Hematopoietic multipotent progenitor cell treated with erythropoietin and hydrocortisone succinate and interleukin-3 and kit ligand, for 4 days (in vitro differentiated cells): ENCODE data around the gene SCN11A.
"Not testable (repeated sequence)": the region's sequence is repeated elsewhere in the genome, so short reads cannot be mapped to it uniquely, and the experiment has no call there.

ENCODE experiments used
- DNase-seq: peaks from one replicate; pipeline ENCODE4 v3.0.0-alpha.2; 2015

SCN11A gene

DNA sequence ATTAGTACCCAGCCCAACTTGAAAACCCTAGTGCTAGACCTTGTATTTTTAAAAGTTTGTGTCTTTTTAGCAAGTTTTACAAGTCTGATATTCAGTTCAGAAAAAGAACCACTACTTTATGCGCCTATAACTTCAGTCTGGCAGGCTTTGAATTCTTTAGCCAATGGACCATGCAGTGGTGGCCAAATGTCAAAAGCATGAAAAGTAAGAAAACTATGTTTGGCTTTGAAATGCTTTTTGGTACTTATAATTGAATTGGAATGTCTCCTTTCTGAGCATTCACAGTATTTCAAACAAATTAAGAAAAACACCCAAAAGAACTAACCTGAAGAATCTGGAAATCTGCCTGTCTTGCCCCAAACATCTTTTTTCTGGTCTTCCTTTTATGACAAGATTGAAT, 12.9 kb upstream of the SCN11A start:
- DNase-seq = no peak

DNA sequence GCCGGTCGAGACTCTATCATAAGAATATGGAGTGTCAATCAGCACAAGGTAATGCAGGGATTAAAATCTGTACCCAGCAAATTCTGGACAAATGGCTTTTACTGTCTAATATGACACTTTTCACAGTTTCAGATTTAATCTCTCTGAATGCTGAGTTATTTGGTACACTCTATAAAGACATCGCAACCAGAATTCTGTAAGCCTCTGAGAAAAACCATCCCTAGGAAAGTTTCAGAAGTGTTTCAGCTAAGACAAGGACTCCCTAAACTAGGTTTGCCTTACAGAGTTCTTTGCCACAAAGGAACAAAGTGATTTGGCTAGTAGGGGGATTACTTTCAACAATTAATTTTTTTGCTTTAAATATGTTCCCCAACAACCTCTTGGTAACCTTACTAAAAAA, 11.4 kb upstream of the SCN11A start:
- no peak for DNase-seq

DNA sequence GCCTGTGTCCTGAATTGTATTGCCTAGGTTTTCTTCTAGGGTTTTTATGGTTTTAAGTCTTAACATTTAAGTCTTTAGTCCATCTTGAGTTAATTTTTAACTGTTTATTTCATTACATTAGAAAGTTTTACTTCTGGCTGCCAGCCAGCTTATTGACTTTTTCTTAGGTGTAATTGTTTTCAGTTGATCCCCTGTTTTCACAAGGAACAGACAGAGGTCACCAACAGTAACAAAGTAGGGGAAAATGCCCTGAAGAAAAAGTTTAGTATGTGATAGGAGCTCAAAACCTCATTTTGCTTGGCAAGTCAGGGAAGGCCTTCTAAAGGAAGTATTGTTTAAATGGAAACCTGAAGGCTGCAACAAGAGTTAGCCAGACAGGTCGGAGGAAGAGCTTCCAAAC, 10.4 kb upstream of the SCN11A start:
- no peak for DNase-seq

- not testable (repeated sequence) for DNase-seq
Observed at GRCh38 chr3:39061228-39061627, 9.5 kb upstream of the SCN11A start.

GRCh38 chr3:39056151-39056550, 4.4 kb upstream of the SCN11A start:
- DNase-seq = no peak

DNA sequence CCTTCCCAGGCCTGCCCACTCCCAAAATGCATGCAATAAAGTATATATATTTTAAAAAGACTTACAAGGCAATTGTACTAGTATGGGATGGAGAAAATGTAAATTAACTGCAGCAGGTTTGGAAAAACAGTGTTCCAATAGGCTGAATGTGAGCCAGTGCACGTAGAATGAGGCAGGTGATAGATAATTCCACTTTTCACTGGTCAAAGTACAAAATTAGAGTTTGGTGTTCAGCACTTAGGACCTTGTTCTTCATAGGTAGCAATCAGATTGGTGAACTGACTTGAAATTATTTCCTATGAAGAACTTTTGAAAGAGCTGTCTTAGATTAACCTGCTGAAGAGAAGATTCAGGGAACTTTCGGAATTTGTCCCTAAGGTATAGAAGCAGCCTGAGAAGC, 2.0 kb upstream of the SCN11A start:
- no peak for DNase-seq

DNA sequence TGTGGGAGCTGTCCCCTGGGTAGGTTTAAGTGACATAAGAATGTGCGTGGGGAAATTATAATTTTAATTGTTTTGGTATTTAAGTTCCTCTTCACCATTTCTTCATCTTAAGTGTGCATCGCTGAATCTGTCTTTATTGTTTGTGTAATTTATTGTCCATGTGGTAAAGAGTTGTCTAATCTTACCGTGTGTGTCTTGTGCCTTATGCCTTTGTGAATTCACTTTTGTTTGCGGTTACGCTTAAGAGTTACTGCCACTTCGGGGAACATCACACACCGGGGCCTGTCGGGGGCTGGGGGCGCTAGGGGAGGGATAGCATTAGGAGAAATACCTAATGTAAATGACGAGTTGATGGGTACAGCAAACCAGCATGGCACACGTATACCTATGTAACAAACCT, 839 bp upstream of the SCN11A start:
- DNase-seq = peak; percentile 41

- peak; percentile 30 for DNase-seq
Observed at GRCh38 chr3:39050029-39050428, 1.7 kb downstream of the SCN11A start.

GRCh38 chr3:39038165-39038564, 13.6 kb downstream of the SCN11A start:
- no peak for DNase-seq

GRCh38 chr3:39029556-39029955, 22.2 kb downstream of the SCN11A start:
- DNase-seq = no peak

DNA sequence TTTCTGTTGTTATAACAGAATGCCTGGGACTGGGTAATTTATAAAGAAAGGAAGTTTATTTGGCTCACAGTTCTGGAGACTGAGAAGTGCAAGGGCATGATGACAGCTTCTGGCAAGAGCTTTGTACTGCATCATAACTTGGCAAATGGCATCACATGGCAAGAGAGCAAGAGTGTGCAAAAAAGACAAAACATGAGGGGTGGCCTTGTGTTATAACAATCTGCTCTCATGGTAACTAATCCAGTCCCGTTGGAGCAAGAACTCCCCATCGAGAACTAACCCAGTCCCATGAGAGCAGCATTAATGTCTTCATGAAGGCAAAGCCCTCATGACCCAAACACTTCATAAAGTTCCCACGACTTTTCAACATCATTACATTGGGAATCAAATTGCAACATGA, 23.2 kb downstream of the SCN11A start:
- no peak for DNase-seq

GRCh38 chr3:39025222-39025970, 26.3 kb downstream of the SCN11A start:
- no peak for DNase-seq

DNA sequence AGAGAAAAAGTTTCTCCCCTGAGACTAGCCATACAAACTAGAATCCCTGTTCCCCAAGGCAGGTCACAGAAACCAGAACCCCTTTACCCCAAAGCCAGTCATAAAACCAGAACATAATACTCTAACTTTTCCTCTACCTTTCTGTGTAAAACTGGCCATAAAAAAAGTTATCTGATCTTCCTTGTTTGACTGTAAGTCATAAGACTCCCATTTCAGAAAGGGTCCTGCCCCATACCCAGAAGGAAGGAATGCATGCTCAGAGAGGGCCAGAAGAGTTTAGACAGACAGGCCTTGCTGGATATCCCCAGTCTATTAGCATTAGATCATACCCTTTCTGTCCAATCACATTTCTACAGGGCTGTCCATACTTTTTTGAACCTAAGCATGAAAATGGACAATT, 27.2 kb downstream of the SCN11A start:
- no peak for DNase-seq

DNA sequence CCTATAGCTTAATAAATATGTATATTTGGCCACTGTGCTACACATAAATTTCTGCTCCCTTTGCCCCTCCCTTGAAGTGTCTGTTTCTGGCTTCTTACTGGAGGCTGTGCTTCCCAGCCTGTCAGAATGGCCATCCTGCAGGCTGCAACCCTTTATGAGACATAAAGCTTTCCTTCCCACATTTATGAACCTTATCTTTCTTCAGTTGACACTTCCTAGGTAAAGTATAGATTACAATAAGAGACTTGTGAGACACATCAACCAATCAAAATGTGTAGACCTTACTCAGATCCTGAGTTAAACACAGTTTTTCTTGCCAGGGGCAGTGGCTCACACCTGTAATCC, 29.5 kb downstream of the SCN11A start:
- DNase-seq = no peak

DNA sequence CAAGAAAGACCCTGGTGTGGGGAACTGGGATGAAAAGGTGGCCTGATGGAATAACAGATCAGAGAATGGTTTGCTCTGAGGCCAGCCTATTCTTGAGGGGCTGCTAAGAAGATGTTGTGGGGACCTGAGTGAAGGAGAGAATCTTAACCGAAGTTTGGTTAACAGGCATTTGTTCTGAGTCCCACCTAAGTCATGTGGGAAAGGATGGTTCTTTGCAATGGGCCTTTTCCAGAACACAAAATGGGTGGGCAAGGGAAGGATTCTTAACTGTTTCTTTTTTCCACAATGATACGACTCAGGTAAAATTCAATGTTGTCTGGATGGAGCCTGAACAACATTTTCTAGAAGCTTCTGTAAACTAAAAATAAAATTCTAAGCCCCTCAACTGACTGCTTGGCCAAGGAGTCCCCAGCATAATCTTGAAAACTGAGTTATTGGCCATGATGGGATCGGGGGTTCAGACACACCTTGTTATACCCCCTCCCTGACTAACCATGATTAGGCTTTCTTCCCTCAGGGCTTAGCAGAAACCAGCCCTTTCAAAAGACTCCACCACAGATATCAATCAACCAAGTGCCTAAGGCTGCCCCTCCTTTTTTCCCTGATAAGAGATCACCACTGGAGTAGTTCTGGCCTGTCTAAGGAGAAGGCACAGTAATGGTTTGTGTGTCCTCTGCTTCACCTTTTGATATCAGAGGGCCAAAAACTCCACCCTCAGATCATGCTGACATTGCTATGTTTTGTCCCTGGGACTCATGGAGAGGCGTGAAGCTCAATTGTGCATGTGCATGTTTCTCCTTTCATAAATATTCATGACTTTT, 30.1 kb downstream of the SCN11A start:
- DNase-seq = peak; percentile 60

DNA sequence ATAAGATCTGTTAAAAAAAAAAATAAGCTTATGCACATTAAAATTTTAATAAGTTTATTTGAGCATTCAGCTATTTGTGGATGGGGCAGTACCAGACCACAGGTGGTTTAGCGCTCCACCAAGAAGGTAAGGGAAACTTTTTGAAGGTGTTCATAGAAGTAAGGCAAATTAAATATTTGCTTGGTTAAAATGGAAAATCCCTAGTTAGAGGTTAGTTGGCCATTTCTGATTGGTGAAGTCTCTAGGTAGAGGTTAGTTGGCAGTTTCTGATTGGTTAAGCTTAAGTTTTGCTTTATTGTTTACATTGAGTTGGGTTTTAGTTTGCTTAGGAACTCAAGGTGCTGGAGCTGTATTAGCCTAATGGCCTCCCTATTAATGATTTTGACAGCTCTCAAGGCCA, 30.7 kb downstream of the SCN11A start:
- DNase-seq = no peak

GRCh38 chr3:39019299-39019698, 32.4 kb downstream of the SCN11A start:
- no peak for DNase-seq

DNA sequence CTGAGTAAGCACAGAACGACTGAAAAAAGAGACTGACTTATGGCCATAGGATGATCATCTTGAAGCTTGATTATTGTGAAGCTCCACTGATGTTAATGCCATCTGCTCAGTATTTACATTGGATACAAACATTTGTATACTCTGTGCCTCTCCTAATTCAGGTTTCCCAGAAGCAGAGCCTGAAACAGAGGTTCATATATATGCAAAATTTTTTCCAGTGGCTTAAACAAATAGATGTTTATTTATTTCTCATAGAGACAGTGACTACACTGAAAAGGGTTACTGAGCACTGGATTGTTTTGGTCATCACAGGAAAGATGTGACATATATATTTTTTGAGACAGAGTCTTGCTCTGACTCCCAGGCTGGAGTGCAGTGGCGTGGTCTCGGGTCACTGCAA, 36.3 kb downstream of the SCN11A start:
- no peak for DNase-seq

- DNase-seq = no peak
Observed at GRCh38 chr3:39013921-39014509, 37.7 kb downstream of the SCN11A start.

- no peak for DNase-seq
Observed at GRCh38 chr3:39013289-39013688, 38.5 kb downstream of the SCN11A start.

DNA sequence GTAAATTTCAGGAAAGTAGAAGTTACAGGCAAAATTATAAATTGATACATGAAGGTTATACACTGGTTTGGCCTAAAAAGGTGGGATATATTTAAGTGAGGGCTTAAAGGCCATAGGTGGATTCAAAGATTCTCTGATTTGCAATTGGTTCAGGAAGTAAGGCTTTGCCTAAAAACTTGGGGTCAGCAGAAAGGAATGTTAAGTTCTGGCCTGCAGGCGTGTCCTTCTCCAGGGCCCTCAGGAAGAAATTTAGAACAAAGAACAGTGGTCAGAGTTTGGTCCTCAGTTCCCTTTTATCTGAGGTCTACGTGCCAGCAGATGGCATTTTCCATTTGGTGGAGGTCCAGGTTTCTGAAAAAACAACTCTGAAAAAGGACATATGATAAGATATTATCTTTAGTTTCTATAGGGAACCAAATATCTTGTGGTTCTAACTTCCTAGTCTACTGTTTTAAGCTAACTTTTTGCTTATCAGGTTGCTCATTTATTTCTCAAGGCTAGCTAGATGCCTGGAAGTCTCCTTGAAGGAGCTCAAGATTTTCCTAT, 40.5 kb downstream of the SCN11A start:
- DNase-seq = peak; percentile 76

DNA sequence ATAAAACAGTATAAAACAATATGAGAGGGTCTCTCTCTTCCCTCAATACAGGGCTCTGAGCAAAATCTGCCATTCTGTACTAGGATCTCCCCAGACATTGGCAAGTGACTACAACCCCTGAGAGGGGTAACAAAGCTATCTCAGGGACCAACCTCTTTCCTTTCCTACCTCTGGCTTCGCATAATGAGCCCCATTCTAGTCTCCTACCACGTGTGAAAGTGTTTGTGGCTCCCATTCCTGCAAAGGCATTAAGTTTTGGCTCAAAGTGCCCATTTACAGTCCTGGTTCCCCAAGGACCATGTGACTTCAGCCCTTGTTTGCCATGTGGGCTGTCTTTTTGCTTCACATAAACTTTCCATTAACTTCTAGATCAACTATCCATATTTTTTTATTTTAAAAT, 46.4 kb downstream of the SCN11A start:
- no peak for DNase-seq
